ENCODE measurements around the gene BICRAL.
"Not testable (repeated sequence)": the region's sequence is repeated elsewhere in the genome, so short reads cannot be mapped to it uniquely, and the experiment has no call there.

Gene BICRAL

GRCh38 chr6:42860036-42860435 lies 78.2 kb downstream of the BICRAL start:
- no peak for DNase-seq

GRCh38 chr6:42860481-42860880 lies 78.6 kb downstream of the BICRAL start:
- no peak for DNase-seq

- DNase-seq: no peak
Measured at GRCh38 chr6:42864602-42865001, 82.8 kb downstream of the BICRAL start.

GRCh38 chr6:42870145-42870936 lies 88.5 kb downstream of the BICRAL start:
- DNase-seq: no peak

DNA sequence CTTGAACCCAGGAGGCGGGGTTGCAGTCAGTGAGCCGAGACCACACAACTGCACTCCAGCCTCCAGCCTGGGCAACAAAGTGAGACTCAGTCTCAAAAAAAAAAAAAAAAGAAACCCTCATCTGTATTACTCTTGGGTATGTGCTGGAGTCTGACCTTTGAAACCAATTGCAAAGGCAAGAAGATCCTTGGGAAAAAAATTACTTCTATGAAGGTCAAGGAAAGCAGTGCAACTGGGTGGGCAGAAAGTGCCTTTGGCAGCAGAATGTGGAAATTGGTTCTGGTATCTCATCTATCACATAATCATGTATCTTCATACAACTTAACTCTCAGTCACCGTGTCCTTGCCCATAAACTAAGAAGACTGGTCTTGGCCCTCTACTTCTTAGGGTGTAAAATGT lies 89.9 kb downstream of the BICRAL start:
- DNase-seq: no peak

GRCh38 chr6:42873313-42873712 lies 91.5 kb downstream of the BICRAL start:
- DNase-seq: no peak

GRCh38 chr6:42877695-42878094 lies 95.8 kb downstream of the BICRAL start:
- no peak for DNase-seq

DNA sequence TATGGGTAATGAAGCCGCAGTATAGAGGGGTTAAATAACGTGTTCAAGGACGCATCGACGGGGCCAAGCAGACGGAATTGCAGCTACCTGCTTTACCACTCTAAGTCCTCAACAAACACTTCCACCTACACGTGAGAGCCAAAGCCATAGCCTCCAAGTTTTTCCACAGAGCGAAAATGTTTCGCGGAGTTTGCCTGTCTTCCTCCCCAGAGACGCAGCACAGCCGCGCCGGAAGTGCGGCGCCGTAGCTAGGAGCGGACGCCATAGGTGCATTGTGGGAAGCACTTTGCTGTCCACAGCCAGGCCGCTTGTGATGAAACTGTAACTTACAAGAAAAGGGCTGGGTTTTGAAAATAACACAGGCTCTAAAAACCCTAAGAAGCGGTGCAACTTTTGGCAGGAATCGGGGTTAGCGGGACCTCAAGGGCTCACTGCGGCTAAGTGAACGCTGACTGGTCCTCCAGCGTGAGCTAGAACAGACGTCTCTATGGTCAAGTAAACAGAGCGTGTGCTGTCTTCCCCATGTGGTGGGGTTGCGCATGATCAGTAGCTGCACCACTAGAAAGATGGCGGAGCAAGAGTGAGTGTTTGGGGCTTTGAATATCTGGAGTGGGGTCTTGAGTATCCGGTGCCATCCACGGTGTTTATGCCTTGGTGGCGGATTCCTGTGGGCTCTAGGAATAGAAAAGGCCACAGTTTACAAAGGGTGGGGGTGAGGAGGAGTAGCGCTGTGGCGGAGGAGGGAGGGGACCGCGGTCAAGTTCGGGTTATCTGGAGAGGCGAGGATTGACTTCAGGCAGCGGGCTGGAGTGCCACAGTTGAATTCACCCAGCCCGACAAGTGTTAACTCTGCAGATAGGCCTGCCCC lies 97.8 kb downstream of the BICRAL start, which contains the start of gene RPL7L1:
TSS of gene RPL7L1 (plus strand) at position 245 of the 868 bp plus-strand sequence. CDS start at position 540, 295 bp downstream.
- peak; percentile 98 for DNase-seq

- not testable (repeated sequence) for DNase-seq
Measured at GRCh38 chr6:42880240-42880817, 98.5 kb downstream of the BICRAL start.

- not testable (repeated sequence) for DNase-seq
Measured at GRCh38 chr6:42880871-42881270, 99.0 kb downstream of the BICRAL start.

DNA sequence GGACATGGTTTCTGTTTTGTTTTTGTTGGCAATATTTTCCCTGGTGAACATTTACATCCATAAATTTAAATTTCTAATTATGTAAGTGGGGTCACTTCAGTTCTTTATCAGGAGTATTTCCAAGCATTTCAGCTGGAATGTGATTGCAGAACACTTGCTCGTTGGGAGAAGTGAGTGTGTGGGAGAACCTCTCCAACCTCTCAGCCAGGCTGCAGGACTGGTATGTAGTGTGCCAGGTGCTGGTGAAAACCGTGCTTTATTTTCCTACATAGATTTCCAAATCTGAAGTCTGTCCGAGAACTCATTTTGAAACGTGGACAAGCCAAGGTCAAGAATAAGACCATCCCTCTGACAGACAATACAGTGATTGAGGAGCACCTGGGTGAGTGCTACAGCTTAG lies 103.8 kb downstream of the BICRAL start:
- no peak for DNase-seq

DNA sequence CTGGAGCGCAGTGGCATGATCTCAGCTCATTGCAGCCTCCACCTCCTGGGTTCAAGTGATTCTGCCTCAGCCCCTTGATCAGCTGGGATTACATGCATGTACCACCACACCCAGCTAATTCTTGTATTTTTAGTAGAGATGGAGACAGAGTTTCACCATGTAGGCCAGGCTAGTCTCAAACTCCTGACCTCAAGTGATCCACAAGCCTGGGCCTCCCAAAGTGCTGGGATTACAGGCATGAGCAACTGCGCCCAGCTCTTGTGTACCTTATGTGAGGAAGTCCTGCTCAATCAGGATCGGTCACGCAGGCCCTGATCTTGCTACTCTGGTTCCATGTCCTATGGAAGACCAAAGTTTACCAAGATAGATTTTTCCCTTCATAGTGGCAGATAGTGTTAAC lies 106.3 kb downstream of the BICRAL start:
- not testable (repeated sequence) for DNase-seq

- no peak for DNase-seq
Measured at GRCh38 chr6:42889815-42890214, 108.0 kb downstream of the BICRAL start.

- peak; percentile 97 for DNase-seq
Measured at GRCh38 chr6:42890311-42891198, 108.7 kb downstream of the BICRAL start.

- DNase-seq: no peak
Measured at GRCh38 chr6:42891199-42891722, 109.4 kb downstream of the BICRAL start.

DNA sequence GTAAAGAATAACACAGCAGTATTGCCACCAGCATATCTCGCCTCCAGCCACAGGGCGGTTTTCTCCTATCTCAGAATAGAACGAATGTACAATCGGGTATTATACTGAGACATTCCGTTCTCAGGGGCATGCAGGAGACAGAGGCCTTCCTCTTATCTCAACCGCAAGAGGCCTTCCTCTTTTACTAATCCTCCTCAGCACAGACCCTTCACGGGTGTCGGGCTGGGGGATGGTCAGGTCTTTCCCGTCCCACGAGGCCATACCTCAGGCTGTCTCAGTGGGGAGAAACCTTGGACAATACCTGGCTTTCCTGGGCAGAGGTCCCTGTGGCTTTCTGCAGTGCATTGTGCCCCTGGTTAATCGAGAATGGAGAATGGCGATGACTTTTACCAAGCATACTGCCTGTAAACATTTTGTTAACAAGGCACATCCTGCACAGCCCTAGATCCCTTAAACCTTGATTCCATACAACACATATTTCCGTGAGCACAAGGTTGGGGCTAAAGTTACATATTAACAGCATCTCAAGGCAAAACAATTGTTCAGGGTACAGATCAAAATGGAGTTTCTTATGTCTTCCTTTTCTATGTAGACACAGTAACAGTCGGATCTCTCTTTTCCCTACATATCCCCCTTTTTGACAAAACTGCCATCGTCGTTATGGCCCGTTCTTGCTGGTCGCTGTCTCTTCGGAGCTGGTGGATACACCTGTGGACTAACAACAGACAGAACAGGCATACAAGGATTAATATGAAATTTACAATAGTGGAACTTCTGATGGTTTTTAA lies 112.4 kb downstream of the BICRAL start:
- not testable (repeated sequence) for DNase-seq

GRCh38 chr6:42896178-42896719 lies 114.4 kb downstream of the BICRAL start:
- no peak for DNase-seq

DNA sequence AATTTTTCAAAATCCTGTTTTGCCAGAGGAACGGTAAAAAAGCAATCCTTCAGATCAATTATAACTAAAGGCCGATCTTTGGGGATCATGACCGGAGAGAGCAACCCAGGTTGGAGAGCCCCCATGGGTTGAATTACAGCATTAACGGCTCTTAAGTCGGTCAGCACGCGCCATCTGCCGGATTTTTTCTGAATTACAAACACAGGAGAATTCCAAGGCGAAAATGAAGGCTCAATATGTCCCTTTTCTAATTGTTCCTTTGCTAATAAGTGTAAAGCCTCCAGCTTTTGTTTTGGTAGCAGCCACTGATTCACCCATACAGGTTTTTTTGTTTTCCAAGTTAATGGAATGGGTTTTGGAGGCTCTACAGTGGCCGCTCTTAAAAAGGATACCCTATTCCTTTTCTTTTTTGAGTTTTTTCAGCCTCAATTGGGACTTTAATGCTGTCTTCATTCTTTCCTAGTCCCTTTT lies 117.1 kb downstream of the BICRAL start:
- peak; percentile 76 for DNase-seq

- DNase-seq: no peak
Measured at GRCh38 chr6:42899871-42900270, 118.0 kb downstream of the BICRAL start.

DNA sequence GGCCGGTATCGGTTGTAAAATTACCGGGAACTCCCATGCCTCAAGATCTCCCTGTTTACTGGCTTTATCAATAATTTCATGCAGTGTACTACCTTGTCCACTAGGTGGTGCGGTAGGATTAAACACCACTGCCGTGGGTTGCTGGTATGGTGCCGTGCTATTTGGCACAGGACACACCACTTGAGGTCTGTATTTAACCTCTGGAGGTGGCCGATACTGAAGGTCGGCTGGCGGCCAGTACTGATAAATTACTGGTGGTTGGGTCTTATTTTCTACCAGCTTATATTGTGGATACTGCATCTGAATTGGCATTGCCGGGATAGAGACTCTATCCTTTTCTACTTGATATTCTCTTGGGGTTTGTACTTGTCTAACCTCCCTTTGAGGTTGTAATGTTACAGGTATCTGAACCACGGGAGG lies 119.7 kb downstream of the BICRAL start:
- DNase-seq: peak; percentile 82

Data from retina (tissue), 1 donor.